ENCODE measurements around the gene ADAMTS17. TPM values are rescaled to one million over a fixed set of nuclear protein-coding genes. Genes with fewer than 3 reads are reported as not detected.

Gene ADAMTS17
- total RNA-seq, 1 experiment from 2014 or later: 1.5 TPM

GRCh38 chr15:100099976-100100375, 241.8 kb downstream of the ADAMTS17 start:
- Mint-ChIP-seq H3K36me3 (ENCODE audit: insufficient read depth, unreplicated experiment) (no peaks in the 10 kb centered on the region), H3K4me1 (ENCODE audit: low read depth, unreplicated experiment) (peaks cover 6% of the 10 kb centered on the region), H3K27me3 (ENCODE audit: insufficient read depth, unreplicated experiment) (no peaks in the 10 kb centered on the region), H3K4me3 (ENCODE audit: unreplicated experiment) (no peak overlapping the region), H3K9me3 (ENCODE audit: unreplicated experiment) (peaks cover 22% of the 10 kb centered on the region), H3K27ac (ENCODE audit: unreplicated experiment) (no peak overlapping the region)
- intact Hi-C loops (cut with micrococcal nuclease; ENCODE audit: unreplicated experiment): no loop called here
- ChIA-PET POLR2A (no interaction called here), CTCF (no interaction called here)
- no peak overlapping the region for H3K4me3 ChIP-seq (ENCODE audit: low read depth, low read length)
- DNase-seq: no peak
- BruUV-seq (replicated peaks): no TSS peak
- TF ChIP-seq CTCF (IDR thresholded peaks at IDR 0.05; ENCODE audit: insufficient read depth in 1 of 2, low read depth in 1 of 2, low read length in 1 of 2, severe bottlenecking in 1 of 2, unreplicated experiment in 1 of 2): no peak
- H3K9me3 ChIP-seq: no peaks in the 10 kb centered on the region
- H3K27me3 ChIP-seq (replicated peaks; ENCODE audit: control insufficient read depth, insufficient read depth, low read length): no peaks in the 10 kb centered on the region
- no peaks in the 10 kb centered on the region for H3K36me3 ChIP-seq (ENCODE audit: control insufficient read depth, insufficient read depth, low read length)
- H3K4me1 ChIP-seq: no peaks in the 10 kb centered on the region

- no peak for DNase-seq
- intact Hi-C loops (cut with micrococcal nuclease; ENCODE audit: unreplicated experiment): no loop called here
Measured at GRCh38 chr15:100098705-100099104, 243.1 kb downstream of the ADAMTS17 start.

GRCh38 chr15:100097342-100098127, 244.2 kb downstream of the ADAMTS17 start:
- Histone ChIP-seq H3K27me3 (replicated peaks; ENCODE audit: control insufficient read depth, insufficient read depth, low read length) (no peaks in the 10 kb centered on the region), H3K4me1 (no peaks in the 10 kb centered on the region), H3K4me3 (ENCODE audit: low read depth, low read length) (no peak overlapping the region), H3K36me3 (ENCODE audit: control insufficient read depth, insufficient read depth, low read length) (no peaks in the 10 kb centered on the region), H3K9me3 (no peaks in the 10 kb centered on the region)
- intact Hi-C loops (cut with micrococcal nuclease; ENCODE audit: unreplicated experiment): no loop called here
- POLR2A ChIA-PET: no interaction called here
- H3K4me1 Mint-ChIP-seq (ENCODE audit: low read depth, unreplicated experiment): peaks cover 15% of the 10 kb centered on the region
- no peak overlapping the region for H3K4me3 Mint-ChIP-seq (ENCODE audit: unreplicated experiment)
- peaks cover 31% of the 10 kb centered on the region for H3K9me3 Mint-ChIP-seq (ENCODE audit: unreplicated experiment)
- no peaks in the 10 kb centered on the region for H3K27me3 Mint-ChIP-seq (ENCODE audit: insufficient read depth, unreplicated experiment)
- TF ChIP-seq CTCF (IDR thresholded peaks at IDR 0.05; ENCODE audit: insufficient read depth in 1 of 2, low read depth in 1 of 2, low read length in 1 of 2, severe bottlenecking in 1 of 2, unreplicated experiment in 1 of 2): no peak
- CTCF ChIA-PET: no interaction called here
- BruUV-seq (replicated peaks): no TSS peak
- no peak overlapping the region for H3K27ac Mint-ChIP-seq (ENCODE audit: unreplicated experiment)
- no peaks in the 10 kb centered on the region for H3K36me3 Mint-ChIP-seq (ENCODE audit: insufficient read depth, unreplicated experiment)
- no peak for DNase-seq

More at GRCh38 chr15:100098705-100099104, 243.1 kb downstream of the ADAMTS17 start:
- Histone ChIP-seq H3K4me3 (ENCODE audit: low read depth, low read length) (no peak overlapping the region), H3K4me1 (no peaks in the 10 kb centered on the region), H3K36me3 (ENCODE audit: control insufficient read depth, insufficient read depth, low read length) (no peaks in the 10 kb centered on the region), H3K9me3 (no peaks in the 10 kb centered on the region), H3K27me3 (replicated peaks; ENCODE audit: control insufficient read depth, insufficient read depth, low read length) (no peaks in the 10 kb centered on the region)
- H3K9me3 Mint-ChIP-seq (ENCODE audit: unreplicated experiment): peaks cover 28% of the 10 kb centered on the region
- ChIA-PET CTCF (no interaction called here), POLR2A (no interaction called here)
- H3K4me3 Mint-ChIP-seq (ENCODE audit: unreplicated experiment): no peak overlapping the region
- no TSS peak for BruUV-seq (replicated peaks)
- H3K27ac Mint-ChIP-seq (ENCODE audit: unreplicated experiment): no peak overlapping the region
- no peaks in the 10 kb centered on the region for H3K36me3 Mint-ChIP-seq (ENCODE audit: insufficient read depth, unreplicated experiment)
- no peaks in the 10 kb centered on the region for H3K27me3 Mint-ChIP-seq (ENCODE audit: insufficient read depth, unreplicated experiment)
- no peak for TF ChIP-seq CTCF (IDR thresholded peaks at IDR 0.05; ENCODE audit: insufficient read depth in 1 of 2, low read depth in 1 of 2, low read length in 1 of 2, severe bottlenecking in 1 of 2, unreplicated experiment in 1 of 2)
- H3K4me1 Mint-ChIP-seq (ENCODE audit: low read depth, unreplicated experiment): peaks cover 12% of the 10 kb centered on the region
